Liver (tissue), 2 donors: ENCODE measurements around the gene BCL2.

Source experiments
- RAD21 ChIP-seq, 2 donors: IDR thresholded peaks; 2 replicates each; pipeline ENCODE4 v1.6.1; 2016; ENCODE audit warnings: antibody characterized with exemption in 2 of 2, mild to moderate bottlenecking in 2 of 2
- RXRA ChIP-seq, 2 donors: IDR thresholded peaks; 2 replicates each; pipeline ENCODE4 v1.6.1; 2017 to 2018; ENCODE audit warnings: antibody characterized with exemption in 2 of 2, mild to moderate bottlenecking in 1 of 2
- donor health status: healthy.

GRCh38 chr18:63321291-63321690 lies 1.7 kb upstream of the BCL2 start:
- TF ChIP-seq RXRA (IDR thresholded peaks at IDR 0.05), result no peak
- no peak for TF ChIP-seq RAD21 (IDR thresholded peaks at IDR 0.05)
